ENCODE results near the gene CIB4. TPM values are rescaled to one million over a fixed set of nuclear protein-coding genes. Genes with fewer than 3 reads are reported as not detected.

CIB4 gene
- total and polyA plus RNA-seq, 2 of the 4 experiments (the other 2 are of a cell fraction): not detected

GRCh38 chr2:26559556-26559955 lies 81.6 kb downstream of the CIB4 start:
- Histone ChIP-seq H3K27me3 (ENCODE audit: control insufficient read depth, insufficient read depth, low read length) (peaks cover 90% of the 10 kb centered on the region), H3K4ac (ENCODE audit: low read depth, low read length) (no peak overlapping the region), H4K20me1 (ENCODE audit: insufficient read depth, low read length) (no peaks in the 10 kb centered on the region), H4K5ac (ENCODE audit: low read depth, low read length) (no peak overlapping the region), H3K14ac (replicated peaks; ENCODE audit: low read depth, low read length) (no peak overlapping the region), H3K4me3 (ENCODE audit: insufficient read depth, low read depth, low read length) (no peak overlapping the region), H3K9me1 (ENCODE audit: insufficient read depth, low read length) (no peaks in the 10 kb centered on the region), H3K4me1 (ENCODE audit: control insufficient read depth, insufficient read depth, low read length) (no peaks in the 10 kb centered on the region; the same call in 1 of the 2 replicates), H3K36me3 (ENCODE audit: control insufficient read depth, insufficient read depth, low read length) (no peaks in the 10 kb centered on the region), H2AK9ac (replicated peaks; ENCODE audit: low read depth, low read length, poor library complexity) (no peak overlapping the region), H2BK20ac (ENCODE audit: low read depth, low read length) (no peak overlapping the region), H4K8ac (ENCODE audit: low read depth in 2 of 2, low read length in 2 of 2) (no peak overlapping the region), H3K27ac (ENCODE audit: insufficient read depth, low read length) (no peak overlapping the region), H3K18ac (ENCODE audit: low read depth, low read length) (no peak overlapping the region), H3K4me2 (ENCODE audit: low read depth, low read length) (no peak overlapping the region), H3K9ac (ENCODE audit: low read depth, low read length) (no peak overlapping the region), H3K79me1 (ENCODE audit: low read depth in 1 of 2, low read length in 2 of 2) (no peaks in the 10 kb centered on the region), H2BK120ac (ENCODE audit: low read depth, low read length) (no peak overlapping the region), H2AFZ (replicated peaks; ENCODE audit: low read length, poor library complexity) (peak overlapping the region; percentile 21), H3K56ac (ENCODE audit: extremely low read depth, insufficient read depth, low read length) (no peak overlapping the region), H2BK15ac (ENCODE audit: low read depth, low read length) (no peak overlapping the region), H4K91ac (ENCODE audit: insufficient read depth, low read depth, low read length) (no peak overlapping the region), H2BK5ac (ENCODE audit: low read depth, low read length, poor library complexity, severe bottlenecking) (no peak overlapping the region), H3K23ac (ENCODE audit: low read depth, low read length) (no peak overlapping the region), H2AK5ac (ENCODE audit: low read depth, low read length) (no peak overlapping the region), H3K9me3 (ENCODE audit: control insufficient read depth, insufficient read depth, low read length) (no peaks in the 10 kb centered on the region)
- no CpG with 5 or more reads among the region's 2 CpGs for WGBS, 2 experiments (ENCODE audit: extremely low coverage in 2 of 2, insufficient read length in 1 of 2)
- ChIA-PET POLR2A (ENCODE audit: unreplicated experiment) (no interaction called here), CTCF (no interaction called here)
- ATAC-seq (ENCODE audit: low read depth) (no peak), DNase-seq (no peak)
- dilution Hi-C loops (cut with HindIII; ENCODE audit: low sequenced_read_pairs, unreplicated experiment) (no loop called here), intact Hi-C loops (cut with micrococcal nuclease) (no loop called here), in situ Hi-C loops (cut with MboI; ENCODE audit: low sequenced_read_pairs) (no loop called here)
- BruUV-seq (replicated peaks): no TSS peak
- TF ChIP-seq NFE2L2 (IDR thresholded peaks at IDR 0.05; ENCODE audit: low read depth, low read length) (no peak), USF2 (IDR thresholded peaks at IDR 0.05; ENCODE audit: low read depth, low read length) (no peak)

Measured in IMR-90 (cell line).